ENCODE results near the gene TSC22D2. TPM values are rescaled to one million over a fixed set of nuclear protein-coding genes. Genes with fewer than 3 reads are reported as not detected.

The TSC22D2 gene
- total and polyA plus RNA-seq, 11 donors = 11.5 to 55.8 (median 22.6) TPM

DNA sequence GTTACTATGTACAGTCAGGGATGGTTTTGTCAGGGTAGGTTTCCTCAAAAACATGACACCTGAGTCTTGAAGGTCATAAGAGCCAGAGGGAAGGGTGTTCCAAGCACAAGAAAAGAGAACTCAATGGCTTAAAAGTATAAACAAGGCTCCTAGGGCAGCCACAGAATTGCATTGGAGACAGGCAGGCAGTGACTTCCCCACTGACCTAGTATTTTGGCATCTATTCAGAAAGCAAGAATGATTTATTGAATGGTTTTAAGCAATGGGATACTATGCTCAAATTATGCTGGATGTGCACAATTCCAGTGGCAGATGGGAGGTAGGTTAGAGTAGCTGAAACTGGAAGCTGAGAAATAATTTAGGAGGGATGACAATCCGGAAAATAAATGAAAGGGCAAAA lies 54.0 kb downstream of the TSC22D2 start:
- ATAC-seq = peak in 1 of 4 donors; percentile 20
- Histone ChIP-seq H3K4me3 (no peak overlapping the region), H3K27ac (no peak overlapping the region), H3K4me1 (peaks cover 0 to 5% (median 0%) of the 10 kb centered on the region in 12 donors), H3K36me3 (peaks cover 0 to 40% (median 23%) of the 10 kb centered on the region in 9 donors), H3K27me3 (no peaks in the 10 kb centered on the region), H3K9me3 (no peaks in the 10 kb centered on the region)
- DNase-seq = no peak
- WGBS, 4 donors = 96 to 100% (median 96%) methylated on average over 1 of the region's 1 CpG
- TF ChIP-seq POLR2A (IDR thresholded peaks at IDR 0.05) = no peak
- TF ChIP-seq, protein P1, sequence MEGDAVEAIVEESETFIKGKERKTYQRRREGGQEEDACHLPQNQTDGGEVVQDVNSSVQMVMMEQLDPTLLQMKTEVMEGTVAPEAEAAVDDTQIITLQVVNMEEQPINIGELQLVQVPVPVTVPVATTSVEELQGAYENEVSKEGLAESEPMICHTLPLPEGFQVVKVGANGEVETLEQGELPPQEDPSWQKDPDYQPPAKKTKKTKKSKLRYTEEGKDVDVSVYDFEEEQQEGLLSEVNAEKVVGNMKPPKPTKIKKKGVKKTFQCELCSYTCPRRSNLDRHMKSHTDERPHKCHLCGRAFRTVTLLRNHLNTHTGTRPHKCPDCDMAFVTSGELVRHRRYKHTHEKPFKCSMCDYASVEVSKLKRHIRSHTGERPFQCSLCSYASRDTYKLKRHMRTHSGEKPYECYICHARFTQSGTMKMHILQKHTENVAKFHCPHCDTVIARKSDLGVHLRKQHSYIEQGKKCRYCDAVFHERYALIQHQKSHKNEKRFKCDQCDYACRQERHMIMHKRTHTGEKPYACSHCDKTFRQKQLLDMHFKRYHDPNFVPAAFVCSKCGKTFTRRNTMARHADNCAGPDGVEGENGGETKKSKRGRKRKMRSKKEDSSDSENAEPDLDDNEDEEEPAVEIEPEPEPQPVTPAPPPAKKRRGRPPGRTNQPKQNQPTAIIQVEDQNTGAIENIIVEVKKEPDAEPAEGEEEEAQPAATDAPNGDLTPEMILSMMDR (IDR thresholded peaks at IDR 0.05) = no peak
- intact Hi-C loops (cut with DNase I) = loop anchor here in 1 of 10 donors (5.0 kb wide), 1 partner anchor 45 kb away; no protein-coding TSS in a partner anchor

DNA sequence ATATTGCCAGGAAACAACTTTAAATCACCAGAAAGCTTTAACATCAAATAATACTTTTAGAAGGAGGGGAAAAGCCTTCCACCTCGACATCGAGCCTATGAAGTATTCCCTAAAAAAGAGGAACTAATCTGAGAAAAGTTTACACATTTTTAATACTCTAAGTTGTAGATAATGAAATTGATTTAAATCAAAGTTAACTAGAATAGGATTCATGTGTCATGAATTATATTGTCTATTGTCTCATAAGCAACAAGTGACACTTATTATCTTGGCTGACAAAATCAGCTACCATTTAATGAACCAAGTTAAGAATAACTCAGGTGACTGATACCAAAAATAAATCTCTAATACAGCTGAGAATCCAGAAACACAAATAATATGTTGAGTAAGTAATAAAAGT lies 56.6 kb downstream of the TSC22D2 start:
- H3K27me3 ChIP-seq = no peaks in the 10 kb centered on the region
- no peaks in the 10 kb centered on the region for H3K9me3 ChIP-seq
- H3K4me1 ChIP-seq = peaks cover 0 to 8% (median 0%) of the 10 kb centered on the region in 12 donors
- H3K36me3 ChIP-seq = peaks cover 0 to 15% (median 0%) of the 10 kb centered on the region in 9 donors
- ATAC-seq = no peak
- 85 to 89% (median 88%) methylated on average over 2 of the region's 2 CpGs for WGBS, 4 donors
- no peak overlapping the region for H3K4me3 ChIP-seq
- DNase-seq = no peak
- H3K27ac ChIP-seq = no peak overlapping the region
- no peak for TF ChIP-seq POLR2A (IDR thresholded peaks at IDR 0.05)
- TF ChIP-seq, protein P1 (IDR thresholded peaks at IDR 0.05) = no peak
- intact Hi-C loops (cut with DNase I) = loop anchor here in 1 of 10 donors (5.0 kb wide), 1 partner anchor 47 kb away; no protein-coding TSS in a partner anchor

DNA sequence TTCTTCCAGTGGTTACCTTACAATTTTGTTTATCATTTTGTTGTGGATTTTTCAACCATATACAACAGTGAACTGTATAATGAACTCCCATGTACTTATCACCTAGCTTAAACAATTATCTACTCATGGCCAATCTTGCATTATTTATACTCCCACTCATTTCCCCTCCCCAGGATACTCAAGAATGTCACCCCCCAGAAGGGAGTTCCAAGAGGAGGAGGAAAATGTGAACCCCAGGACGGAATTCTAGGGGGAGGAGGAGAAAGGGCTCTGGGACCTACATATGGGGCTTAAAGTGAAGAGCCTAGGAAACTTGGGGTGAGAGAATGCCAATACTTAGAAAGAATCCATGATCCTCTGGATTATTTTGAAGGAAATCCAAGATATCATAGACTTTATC lies 59.3 kb downstream of the TSC22D2 start:
- intact Hi-C loops (cut with DNase I) = no loop called here
- DNase-seq (no peak), ATAC-seq (no peak)
- TF ChIP-seq POLR2A (IDR thresholded peaks at IDR 0.05) = no peak
- TF ChIP-seq, protein P1 (IDR thresholded peaks at IDR 0.05) = no peak
- 77 to 89% (median 82%) methylated on average over 1 of the region's 1 CpG for WGBS, 4 donors
- Histone ChIP-seq H3K4me1 (peaks cover 0 to 11% (median 0%) of the 10 kb centered on the region in 12 donors), H3K9me3 (no peaks in the 10 kb centered on the region), H3K27ac (no peak overlapping the region), H3K4me3 (no peak overlapping the region), H3K27me3 (no peaks in the 10 kb centered on the region), H3K36me3 (peaks cover 0 to 3% (median 0%) of the 10 kb centered on the region in 9 donors)

DNA sequence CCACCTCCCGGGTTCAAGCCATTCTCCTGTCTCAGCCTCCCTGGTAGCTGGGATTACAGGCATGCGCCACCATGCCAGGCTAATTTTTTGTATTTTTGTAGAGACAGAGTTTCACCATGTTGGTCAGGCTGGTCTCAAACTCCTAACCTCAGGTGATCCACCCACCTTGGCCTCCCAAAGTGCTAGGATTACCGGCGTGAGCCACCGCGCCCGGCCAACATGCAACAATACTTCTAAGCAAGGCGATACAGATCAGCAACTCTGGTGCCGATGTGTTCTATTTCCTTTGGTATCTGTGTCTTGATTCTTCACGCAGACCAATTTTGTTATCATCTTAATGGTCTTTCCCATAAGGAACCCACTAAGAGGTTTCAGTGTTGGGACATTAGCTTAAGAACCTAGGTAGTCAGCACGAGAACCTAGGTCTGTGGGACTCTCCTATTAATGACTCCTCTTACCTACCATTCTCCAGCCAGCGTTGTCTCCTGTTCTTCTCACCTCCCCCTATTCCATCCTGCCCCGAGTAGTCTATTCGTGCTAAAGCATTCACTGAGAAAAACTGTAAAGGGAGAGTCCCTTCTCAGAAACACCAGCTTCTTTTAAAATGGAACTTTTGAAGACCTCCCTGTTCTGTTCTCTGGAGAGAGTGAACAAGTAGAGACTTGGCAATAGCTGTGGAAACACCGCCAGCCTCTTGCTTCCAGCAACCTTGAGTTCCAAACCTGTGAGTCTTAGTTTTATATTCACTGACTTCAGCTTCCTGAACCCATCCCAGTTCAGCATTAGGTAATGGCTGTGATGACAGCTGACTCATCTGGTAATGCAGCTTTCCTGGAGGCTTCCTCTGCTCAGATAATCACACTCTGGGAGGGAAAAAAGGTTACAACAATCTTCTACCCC lies 61.2 kb downstream of the TSC22D2 start:
- Histone ChIP-seq H3K9me3 (no peaks in the 10 kb centered on the region), H3K4me3 (no peak overlapping the region), H3K27ac (peak overlapping the region in 1 of 12 donors; percentile 46), H3K27me3 (no peaks in the 10 kb centered on the region), H3K4me1 (peaks cover 0 to 11% (median 0%) of the 10 kb centered on the region in 12 donors), H3K36me3 (peaks cover 0 to 3% (median 0%) of the 10 kb centered on the region in 9 donors)
- no peak for TF ChIP-seq POLR2A (IDR thresholded peaks at IDR 0.05)
- TF ChIP-seq, protein P1 (IDR thresholded peaks at IDR 0.05) = no peak
- intact Hi-C loops (cut with DNase I) = no loop called here
- 84 to 90% (median 84%) methylated on average over 15 of the region's 15 CpGs for WGBS, 4 donors
- ATAC-seq = peak in 3 of 4 donors; percentile 64 to 94 (median 83)
- DNase-seq = peak in 1 of 5 donors; percentile 69
